IMR-90 (cell line): Measurements from ENCODE around the gene TRIM37.

ENCODE experiments used
- BHLHE40 ChIP-seq: fragments of 150-350 bp; IDR thresholded peaks from 2 replicates; pipeline ENCODE4 v1.6.1; 2016; ENCODE audit warnings: mild to moderate bottlenecking, low read depth, low read length
- FOS ChIP-seq: fragments of 150-350 bp; IDR thresholded peaks from 2 replicates; pipeline ENCODE4 v1.6.1; 2016; ENCODE audit warnings: low read depth, low read length
- MAFK ChIP-seq: IDR thresholded peaks from 2 replicates; pipeline ENCODE4 v1.6.1; 2012; ENCODE audit warnings: low read depth, low read length, improper control_type of control experiment
- MAZ ChIP-seq: IDR thresholded peaks from 2 replicates; pipeline ENCODE4 v1.6.1; 2012; ENCODE audit warnings: low read depth, mild to moderate bottlenecking, low read length, improper control_type of control experiment, moderate library complexity, borderline replicate concordance
- MXI1 ChIP-seq: IDR thresholded peaks from 2 replicates; pipeline ENCODE4 v1.6.1; 2012; ENCODE audit warnings: low read depth, mild to moderate bottlenecking, low read length, moderate library complexity, borderline replicate concordance
- NFE2L2 ChIP-seq: fragments of 150-350 bp; IDR thresholded peaks from 2 replicates; pipeline ENCODE4 v1.6.1; 2016; ENCODE audit warnings: low read depth, mild to moderate bottlenecking, low read length
- POLR2A ChIP-seq: IDR thresholded peaks from 2 replicates; pipeline ENCODE4 v1.6.1; 2012; ENCODE audit warnings: mild to moderate bottlenecking, low read depth, low read length
- RAD21 ChIP-seq: IDR thresholded peaks from 2 replicates; pipeline ENCODE4 v1.6.1; 2012; ENCODE audit warnings: low read length, improper control_type of control experiment
- RCOR1 ChIP-seq: IDR thresholded peaks from 2 replicates; pipeline ENCODE4 v1.6.1; 2012; ENCODE audit warnings: mild to moderate bottlenecking, low read length, improper control_type of control experiment; ENCODE audit not compliant: insufficient replicate concordance
- RFX5 ChIP-seq: IDR thresholded peaks from 2 replicates; pipeline ENCODE4 v1.8.0; 2012; ENCODE audit warnings: low read depth, mild to moderate bottlenecking, low read length, moderate library complexity
- SMC3 ChIP-seq: fragments of 150-350 bp; IDR thresholded peaks from 2 replicates; pipeline ENCODE4 v1.6.1; 2016; ENCODE audit warnings: low read depth, mild to moderate bottlenecking, antibody characterized with exemption, low read length, moderate library complexity
- TF ChIP-seq, protein P1 (sequence below): conservative IDR thresholded peaks from 2 replicates; pipeline ENCODE4 v1.5.1; 2012; ENCODE audit warnings: mild to moderate bottlenecking, low read depth, low read length, improper control_type of control experiment
- TF ChIP-seq, protein P2 (sequence below): fragments of 150-350 bp; IDR thresholded peaks from 2 replicates; pipeline ENCODE4 v1.6.1; 2017; ENCODE audit warnings: mild to moderate bottlenecking, antibody characterized with exemption, low read length, low read depth

DNA sequence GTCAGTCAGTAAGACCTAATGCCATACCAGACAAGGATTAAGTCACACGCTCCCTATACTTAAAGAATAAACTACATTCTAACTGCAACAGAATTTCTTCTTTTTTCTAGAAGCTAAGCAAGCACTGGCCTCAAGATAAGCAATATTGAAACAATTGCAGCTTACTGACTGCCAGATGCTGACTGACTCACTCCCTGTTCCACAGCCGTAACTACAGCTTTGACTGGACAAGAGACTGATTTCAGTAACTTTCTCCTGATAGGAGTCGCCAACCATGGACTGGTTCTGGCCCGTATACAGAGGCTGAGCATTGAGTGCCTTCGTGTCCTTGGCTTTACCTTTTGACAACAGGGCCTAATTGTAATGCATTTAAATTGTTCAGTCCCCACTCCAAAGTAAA lies 67.9 kb downstream of the TRIM37 start:
- TF ChIP-seq, protein P1, sequence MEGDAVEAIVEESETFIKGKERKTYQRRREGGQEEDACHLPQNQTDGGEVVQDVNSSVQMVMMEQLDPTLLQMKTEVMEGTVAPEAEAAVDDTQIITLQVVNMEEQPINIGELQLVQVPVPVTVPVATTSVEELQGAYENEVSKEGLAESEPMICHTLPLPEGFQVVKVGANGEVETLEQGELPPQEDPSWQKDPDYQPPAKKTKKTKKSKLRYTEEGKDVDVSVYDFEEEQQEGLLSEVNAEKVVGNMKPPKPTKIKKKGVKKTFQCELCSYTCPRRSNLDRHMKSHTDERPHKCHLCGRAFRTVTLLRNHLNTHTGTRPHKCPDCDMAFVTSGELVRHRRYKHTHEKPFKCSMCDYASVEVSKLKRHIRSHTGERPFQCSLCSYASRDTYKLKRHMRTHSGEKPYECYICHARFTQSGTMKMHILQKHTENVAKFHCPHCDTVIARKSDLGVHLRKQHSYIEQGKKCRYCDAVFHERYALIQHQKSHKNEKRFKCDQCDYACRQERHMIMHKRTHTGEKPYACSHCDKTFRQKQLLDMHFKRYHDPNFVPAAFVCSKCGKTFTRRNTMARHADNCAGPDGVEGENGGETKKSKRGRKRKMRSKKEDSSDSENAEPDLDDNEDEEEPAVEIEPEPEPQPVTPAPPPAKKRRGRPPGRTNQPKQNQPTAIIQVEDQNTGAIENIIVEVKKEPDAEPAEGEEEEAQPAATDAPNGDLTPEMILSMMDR, result no peak
- no peak for TF ChIP-seq POLR2A
- TF ChIP-seq RFX5, result no peak
- no peak for TF ChIP-seq NFE2L2
- no peak for TF ChIP-seq SMC3
- no peak for TF ChIP-seq RCOR1
- TF ChIP-seq, protein P2, sequence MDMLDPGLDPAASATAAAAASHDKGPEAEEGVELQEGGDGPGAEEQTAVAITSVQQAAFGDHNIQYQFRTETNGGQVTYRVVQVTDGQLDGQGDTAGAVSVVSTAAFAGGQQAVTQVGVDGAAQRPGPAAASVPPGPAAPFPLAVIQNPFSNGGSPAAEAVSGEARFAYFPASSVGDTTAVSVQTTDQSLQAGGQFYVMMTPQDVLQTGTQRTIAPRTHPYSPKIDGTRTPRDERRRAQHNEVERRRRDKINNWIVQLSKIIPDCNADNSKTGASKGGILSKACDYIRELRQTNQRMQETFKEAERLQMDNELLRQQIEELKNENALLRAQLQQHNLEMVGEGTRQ, result no peak
- no peak for TF ChIP-seq FOS
- TF ChIP-seq MAZ, result no peak
- TF ChIP-seq MAFK, result no peak
- no peak for TF ChIP-seq RAD21
- TF ChIP-seq BHLHE40, result no peak
- no peak for TF ChIP-seq MXI1
